SK-N-SH (cell line): ENCODE measurements around the gene SCAMP2. TPM values are rescaled to one million over a fixed set of nuclear protein-coding genes. Genes with fewer than 3 reads are reported as not detected.

Source experiments
- CTCF ChIP-seq: fragments of 200-600 bp; sonication (generic); IDR thresholded peaks from 2 replicates; pipeline ENCODE4 v1.6.1; 2017; ENCODE audit warnings: antibody characterized with exemption, mild to moderate bottlenecking, moderate library complexity
- ELF1 ChIP-seq: IDR thresholded peaks from 2 replicates; pipeline ENCODE4 v1.4.0; 2012
- EP300 ChIP-seq, 2 experiments: IDR thresholded peaks; 2 replicates each; pipeline versions ENCODE4 v1.4.0 to v1.6.1; 2012; ENCODE audit warnings: borderline replicate concordance in 1 of 2, low read depth in 1 of 2, low read length in 1 of 2
- FOXJ3 ChIP-seq: sonication (generic); formaldehyde crosslinking; IDR thresholded peaks from 2 replicates; pipeline ENCODE4 v1.5.1; 2020; ENCODE audit warnings: mild to moderate bottlenecking, missing genetic modification reagents
- FOXM1 ChIP-seq: IDR thresholded peaks from 2 replicates; pipeline ENCODE4 v1.4.0; 2012; ENCODE audit warnings: low read depth, mild to moderate bottlenecking
- GABPA ChIP-seq: IDR thresholded peaks from 2 replicates; pipeline ENCODE4 v1.4.0; 2012; ENCODE audit warnings: low read depth, mild to moderate bottlenecking
- IRF3 ChIP-seq: fragments of 150-350 bp; IDR thresholded peaks from 2 replicates; pipeline ENCODE4 v1.6.1; 2016; ENCODE audit warnings: mild to moderate bottlenecking, low read depth, low read length
- JUND ChIP-seq: IDR thresholded peaks from 2 replicates; pipeline ENCODE4 v1.4.0; 2012
- MEF2A ChIP-seq: IDR thresholded peaks from 2 replicates; pipeline ENCODE4 v1.4.0; 2012; ENCODE audit warnings: low read depth, borderline replicate concordance
- NRF1 ChIP-seq: IDR thresholded peaks from 2 replicates; pipeline ENCODE4 v1.6.1; 2012; ENCODE audit warnings: low read depth, mild to moderate bottlenecking, low read length
- PBX3 ChIP-seq: IDR thresholded peaks from 2 replicates; pipeline ENCODE4; 2012
- POLR2AphosphoS5 ChIP-seq: IDR thresholded peaks from 2 replicates; pipeline ENCODE4 v1.6.1; 2012; ENCODE audit warnings: low read depth, low read length
- RAD21 ChIP-seq: IDR thresholded peaks from 2 replicates; pipeline ENCODE4 v1.6.1; 2012; ENCODE audit warnings: mild to moderate bottlenecking, low read length
- REST ChIP-seq: IDR thresholded peaks from 2 replicates; pipeline ENCODE4 v1.6.1; 2012; ENCODE audit warnings: mild to moderate bottlenecking, low read depth, low read length, moderate library complexity
- TCF12 ChIP-seq: IDR thresholded peaks from 2 replicates; pipeline ENCODE4 v1.4.0; 2012
- TEAD4 ChIP-seq: IDR thresholded peaks from 2 replicates; pipeline ENCODE4 v1.4.0; 2012; ENCODE audit warnings: mild to moderate bottlenecking, borderline replicate concordance; ENCODE audit not compliant: insufficient read depth
- YY1 ChIP-seq: IDR thresholded peaks from 2 replicates; pipeline ENCODE4 v1.4.0; 2012; ENCODE audit warnings: low read depth, mild to moderate bottlenecking
- polyA plus RNA-seq, 3 experiments: library from polyadenylated mRNA; depleted of rRNA; stranded (reverse); fragments of >200 nt; gene quantifications; 2 replicates each; pipeline ENCODE4 v1.2.3, GENCODE V29; 2012

SCAMP2 gene
- polyA plus RNA-seq, 1 of the 3 experiments (the other 2 are of a cell fraction) = 88.1 TPM

- no peak for TF ChIP-seq JUND
- TF ChIP-seq RAD21 = no peak
- TF ChIP-seq IRF3 = no peak
- peak; percentile 81 for TF ChIP-seq POLR2AphosphoS5
- no peak for TF ChIP-seq REST
- TF ChIP-seq ELF1 = no peak
- TF ChIP-seq FOXM1 = no peak
- TF ChIP-seq MEF2A = no peak
- no peak for TF ChIP-seq FOXJ3 (CRISPR knock-in tag)
- TF ChIP-seq EP300 (IDR thresholded peaks at IDR 0.05; ENCODE audit: borderline replicate concordance in 1 of 2, low read depth in 1 of 2, low read length in 1 of 2) = no peak
- TF ChIP-seq TCF12 = no peak
- 0 out of 2 replicates have a peak, but pooled peaks have one; percentile 19 for TF ChIP-seq GABPA
- peak; percentile 90 for TF ChIP-seq YY1
- TF ChIP-seq CTCF = no peak
- 0 out of 2 replicates have a peak, but pooled peaks have one; percentile 34 for TF ChIP-seq TEAD4
- peak; percentile 95 for TF ChIP-seq NRF1
- TF ChIP-seq PBX3 = peak; percentile 47
These were observed 33.4 kb upstream of the SCAMP2 start, which contains the start of gene FAM219B (continued) for GRCh38 chr15:74906450-74907162.
